Lower lobe of right lung (tissue), 2 donors: ENCODE results near the gene UBE2O. TPM values are rescaled to one million over a fixed set of nuclear protein-coding genes. Genes with fewer than 3 reads are reported as not detected.
"Not testable (repeated sequence)": the region's sequence is repeated elsewhere in the genome, so short reads cannot be mapped to it uniquely, and the experiment has no call there.

ENCODE experiments used
- ATAC-seq, 2 donors: fragments of 200-7000 bp; cut with Tn5 transposase; one replicate each; pipeline ENCODE4 v1.9.1; 2020 to 2022; ENCODE audit warnings: mild to moderate bottlenecking in 2 of 2, moderate library complexity in 2 of 2
- DNase-seq: peaks from one replicate; pipeline ENCODE4 v3.0.0-alpha.2; 2020
- H3K27ac ChIP-seq: fragments of 200-600 bp; one replicate; pipeline ENCODE4 v1.8.0; 2022
- H3K27me3 ChIP-seq: fragments of 200-600 bp; one replicate; pipeline ENCODE4 v1.8.0; 2022; ENCODE audit warnings: low read depth
- H3K36me3 ChIP-seq: fragments of 200-600 bp; one replicate; pipeline ENCODE4 v1.8.0; 2022; ENCODE audit warnings: mild to moderate bottlenecking
- H3K4me1 ChIP-seq: fragments of 200-600 bp; one replicate; pipeline ENCODE4 v1.8.0; 2022
- H3K4me3 ChIP-seq: fragments of 200-600 bp; one replicate; pipeline ENCODE4 v1.8.0; 2022; ENCODE audit warnings: mild to moderate bottlenecking
- H3K9me3 ChIP-seq: fragments of 200-600 bp; one replicate; pipeline ENCODE4 v1.8.0; 2022
- intact Hi-C: fragments of 100-400 bp; cut with DNase I; formaldehyde crosslinking; loops from one replicate; pipeline ENCODE4 v1.11.0; 2022
- total RNA-seq: library from RNA; stranded (reverse); fragmentation: NEBNext Ultra II Directional; extraction: Animal tissue kit (Norgen Biotek cat#: 25700); gene quantifications from one replicate; pipeline ENCODE4 v1.2.1, GENCODE V29; 2021
- TF ChIP-seq, protein P1 (sequence below): fragments of 200-600 bp; IDR thresholded peaks from one replicate; pipeline ENCODE4 v1.8.0; 2022; ENCODE audit warnings: antibody characterized with exemption, mild to moderate bottlenecking
- donor health status: DM: no; HTN: yes; CAD: no; lungs with severe emphysema.

UBE2O gene
- total RNA-seq, 1 donor from 2014 or later: 18.2 TPM

DNA sequence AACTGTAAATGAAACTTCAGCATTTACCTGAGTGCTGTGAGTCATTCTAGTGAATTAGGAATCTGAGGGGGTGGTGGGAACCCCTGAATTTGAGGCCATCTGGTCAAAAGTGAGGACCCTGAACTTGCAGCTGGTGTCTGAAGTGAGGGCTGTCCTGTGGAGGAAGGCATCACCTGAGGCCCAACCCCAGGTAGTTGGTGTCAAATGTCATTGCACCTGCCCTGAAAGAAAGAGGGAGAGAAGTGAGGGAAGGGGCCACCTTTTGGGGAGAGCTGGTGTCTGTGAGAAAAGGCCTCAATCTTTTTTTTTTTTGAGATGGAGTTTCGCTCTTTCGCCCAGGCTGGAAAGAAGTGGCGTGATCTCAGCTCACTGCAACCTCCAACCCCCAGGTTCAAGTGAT lies 86.7 kb downstream of the UBE2O start:
- Histone ChIP-seq H3K4me1 (peaks cover 30% of the 10 kb centered on the region), H3K36me3 (no peaks in the 10 kb centered on the region), H3K27me3 (no peaks in the 10 kb centered on the region), H3K4me3 (no peak overlapping the region), H3K27ac (no peak overlapping the region), H3K9me3 (no peaks in the 10 kb centered on the region)
- no peak for ATAC-seq
- DNase-seq: no peak
- intact Hi-C loops: no loop called here
- TF ChIP-seq, protein P1, sequence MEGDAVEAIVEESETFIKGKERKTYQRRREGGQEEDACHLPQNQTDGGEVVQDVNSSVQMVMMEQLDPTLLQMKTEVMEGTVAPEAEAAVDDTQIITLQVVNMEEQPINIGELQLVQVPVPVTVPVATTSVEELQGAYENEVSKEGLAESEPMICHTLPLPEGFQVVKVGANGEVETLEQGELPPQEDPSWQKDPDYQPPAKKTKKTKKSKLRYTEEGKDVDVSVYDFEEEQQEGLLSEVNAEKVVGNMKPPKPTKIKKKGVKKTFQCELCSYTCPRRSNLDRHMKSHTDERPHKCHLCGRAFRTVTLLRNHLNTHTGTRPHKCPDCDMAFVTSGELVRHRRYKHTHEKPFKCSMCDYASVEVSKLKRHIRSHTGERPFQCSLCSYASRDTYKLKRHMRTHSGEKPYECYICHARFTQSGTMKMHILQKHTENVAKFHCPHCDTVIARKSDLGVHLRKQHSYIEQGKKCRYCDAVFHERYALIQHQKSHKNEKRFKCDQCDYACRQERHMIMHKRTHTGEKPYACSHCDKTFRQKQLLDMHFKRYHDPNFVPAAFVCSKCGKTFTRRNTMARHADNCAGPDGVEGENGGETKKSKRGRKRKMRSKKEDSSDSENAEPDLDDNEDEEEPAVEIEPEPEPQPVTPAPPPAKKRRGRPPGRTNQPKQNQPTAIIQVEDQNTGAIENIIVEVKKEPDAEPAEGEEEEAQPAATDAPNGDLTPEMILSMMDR: no peak

DNA sequence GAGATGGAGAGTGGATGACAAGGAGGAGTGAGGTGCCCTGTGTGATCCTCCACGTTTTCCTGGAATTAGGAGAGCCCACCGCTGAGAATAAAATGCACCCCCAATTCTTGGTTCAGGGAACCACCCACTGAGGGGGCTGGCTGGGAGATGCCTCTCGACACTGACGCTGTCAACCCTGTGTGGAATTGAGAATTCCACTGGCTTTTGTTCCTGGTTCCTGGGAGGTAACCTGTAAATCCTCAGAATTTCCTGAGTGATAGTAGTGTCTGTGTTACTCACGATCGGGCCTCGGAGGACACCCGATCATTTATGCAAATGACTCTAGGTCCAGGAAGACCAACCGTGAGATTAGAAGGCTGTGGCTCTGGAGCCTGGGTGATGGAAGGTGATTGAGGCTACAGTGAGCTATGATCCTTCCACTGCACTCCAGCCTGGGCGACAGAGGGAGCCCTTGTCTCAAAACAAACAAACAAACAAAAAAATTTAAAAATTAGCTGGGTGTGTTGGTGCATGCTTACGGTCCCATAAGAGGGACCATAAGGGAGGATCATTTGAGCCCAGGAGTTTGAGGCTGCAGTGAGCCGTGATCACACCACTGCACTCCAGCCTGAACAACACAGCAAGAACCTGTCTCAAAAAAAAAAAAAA lies 87.6 kb downstream of the UBE2O start:
- no peak for DNase-seq
- Histone ChIP-seq H3K4me3 (no peak overlapping the region), H3K4me1 (peaks cover 22% of the 10 kb centered on the region), H3K9me3 (no peaks in the 10 kb centered on the region), H3K27ac (no peak overlapping the region), H3K27me3 (no peaks in the 10 kb centered on the region), H3K36me3 (no peaks in the 10 kb centered on the region)
- no peak for ATAC-seq
- TF ChIP-seq, protein P1: no peak
- intact Hi-C loops: no loop called here

DNA sequence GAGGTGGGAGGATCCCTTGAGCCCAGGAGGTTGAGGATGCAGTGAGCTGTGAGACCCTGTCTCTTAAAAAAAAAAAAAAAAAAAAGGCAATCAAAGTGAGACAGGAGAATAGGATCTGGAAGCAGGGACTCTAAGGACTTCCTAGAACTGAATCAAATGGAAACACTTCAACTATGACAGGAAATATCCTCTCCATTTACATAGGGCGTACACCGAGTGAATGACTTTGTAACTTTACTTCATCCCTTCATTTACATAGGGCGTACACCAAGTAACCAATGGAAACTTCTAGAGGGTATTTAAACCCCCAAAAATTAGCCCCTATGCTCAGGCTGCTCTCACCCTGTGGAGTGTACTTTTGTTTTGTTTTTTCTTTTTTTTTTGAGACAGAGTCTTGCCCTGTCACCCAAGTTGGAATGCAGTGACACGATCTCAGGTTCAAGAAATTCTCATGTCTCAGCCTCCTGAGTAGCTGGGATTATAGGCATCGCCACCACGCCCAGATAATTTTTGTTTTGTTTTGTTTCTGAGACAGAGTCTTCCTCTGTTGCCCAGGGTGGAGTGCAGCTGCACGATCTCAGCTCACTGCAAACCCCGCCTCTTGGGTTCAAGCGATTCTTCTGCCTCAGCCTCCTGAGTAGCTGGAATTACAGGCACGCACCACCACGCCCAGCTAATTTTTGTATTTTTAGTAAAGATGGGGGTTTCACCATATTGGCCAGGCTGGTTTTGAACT lies 89.7 kb downstream of the UBE2O start:
- no peaks in the 10 kb centered on the region for H3K9me3 ChIP-seq
- H3K4me1 ChIP-seq: peaks cover 15% of the 10 kb centered on the region
- intact Hi-C loops: no loop called here
- ATAC-seq (no peak), DNase-seq (no peak)
- H3K27me3 ChIP-seq: no peaks in the 10 kb centered on the region
- H3K27ac ChIP-seq: peak overlapping the region; percentile 6
- TF ChIP-seq, protein P1: no peak
- no peak overlapping the region for H3K4me3 ChIP-seq
- no peaks in the 10 kb centered on the region for H3K36me3 ChIP-seq

DNA sequence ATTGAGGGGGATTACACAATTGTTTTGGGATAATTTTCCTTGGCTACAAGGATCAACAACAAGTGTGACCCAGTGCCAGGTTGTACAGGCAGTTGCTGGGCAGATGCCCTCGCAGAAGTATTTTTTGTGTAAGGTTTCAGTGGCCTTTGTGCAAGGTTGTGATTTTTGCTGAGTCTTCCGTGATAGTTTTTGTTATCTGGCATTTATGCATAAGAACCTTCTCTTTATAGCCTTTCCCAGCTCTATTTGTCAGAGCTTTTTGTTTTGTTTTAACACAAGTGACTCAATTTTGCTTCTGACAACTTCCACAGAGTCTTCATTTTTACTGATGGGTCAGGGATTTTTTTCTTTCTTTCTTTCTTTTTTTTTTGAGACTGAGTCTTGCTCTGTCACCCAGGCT lies 92.5 kb downstream of the UBE2O start:
- no peaks in the 10 kb centered on the region for H3K36me3 ChIP-seq
- ATAC-seq: no peak
- TF ChIP-seq, protein P1: no peak
- no peak for DNase-seq
- no peak overlapping the region for H3K4me3 ChIP-seq
- intact Hi-C loops: no loop called here
- no peaks in the 10 kb centered on the region for H3K9me3 ChIP-seq
- no peaks in the 10 kb centered on the region for H3K27me3 ChIP-seq
- H3K27ac ChIP-seq: no peak overlapping the region
- H3K4me1 ChIP-seq: peaks cover 15% of the 10 kb centered on the region

DNA sequence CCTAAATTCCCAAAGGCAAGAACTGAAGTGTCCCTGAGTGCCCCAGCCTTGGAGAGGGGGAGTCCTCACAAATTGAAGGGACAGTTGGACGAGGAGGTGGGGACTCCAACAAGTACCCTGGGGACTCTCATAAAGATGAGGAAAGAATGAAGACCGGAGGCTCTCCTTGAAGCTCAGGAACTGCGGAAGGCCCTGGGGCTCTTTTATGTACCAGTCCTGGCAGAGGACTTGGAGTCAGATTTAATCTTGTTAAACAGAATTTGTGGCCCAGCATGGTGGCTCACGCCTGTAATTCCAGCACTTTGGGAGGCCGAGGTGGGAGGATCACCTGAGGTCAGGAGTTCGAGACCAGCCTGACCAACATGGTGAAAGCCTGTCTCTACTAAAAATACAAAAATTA lies 93.2 kb downstream of the UBE2O start:
- H3K27ac ChIP-seq, DNase-seq: not testable (repeated sequence)

DNA sequence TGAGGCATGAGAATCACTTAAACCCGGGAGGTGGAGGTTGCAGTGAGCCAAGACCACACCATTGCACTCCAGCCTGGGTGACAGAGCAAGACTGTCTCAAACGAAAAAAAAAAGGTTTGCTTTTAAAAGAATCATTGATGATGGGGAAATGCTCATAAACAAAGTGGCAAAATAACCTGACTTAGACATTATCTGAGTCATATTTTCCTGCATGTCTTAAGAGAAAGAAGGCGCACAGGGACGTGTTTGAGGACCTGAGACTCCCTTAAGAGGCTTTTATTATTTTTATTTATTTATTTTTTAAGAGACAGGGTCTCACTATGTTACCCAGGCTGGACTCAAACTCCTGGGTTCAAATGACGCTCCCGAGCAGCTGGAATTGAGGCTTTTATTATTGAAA lies 93.6 kb downstream of the UBE2O start:
- no peak overlapping the region for H3K27ac ChIP-seq
- H3K4me1 ChIP-seq: peaks cover 21% of the 10 kb centered on the region
- TF ChIP-seq, protein P1: no peak
- no peaks in the 10 kb centered on the region for H3K36me3 ChIP-seq
- intact Hi-C loops: no loop called here
- DNase-seq (no peak), ATAC-seq (no peak)
- no peak overlapping the region for H3K4me3 ChIP-seq
- H3K9me3 ChIP-seq: no peaks in the 10 kb centered on the region
- H3K27me3 ChIP-seq: no peaks in the 10 kb centered on the region

More for the DNA sequence above, 93.2 kb downstream of the UBE2O start:
- H3K27me3 ChIP-seq, H3K4me3 ChIP-seq, ATAC-seq, intact Hi-C loops, H3K9me3 ChIP-seq, H3K36me3 ChIP-seq: not testable (repeated sequence)
- peaks cover 17% of the 10 kb centered on the region for H3K4me1 ChIP-seq
